GM18867 (cell line): ENCODE measurements around the gene KCNC1.

Source experiments
- ATAC-seq: cut with Tn5 transposase; IDR thresholded peaks from one replicate; pipeline ENCODE4 v1.9.1; 2021; ENCODE audit warnings: mild to moderate bottlenecking, moderate library complexity; ENCODE audit not compliant: unreplicated experiment

KCNC1 gene

GRCh38 chr11:17772704-17773600 lies 38.4 kb downstream of the KCNC1 start:
- ATAC-seq: no peak

- no peak for ATAC-seq
These were observed 39.1 kb downstream of the KCNC1 start for GRCh38 chr11:17773674-17774073.

DNA sequence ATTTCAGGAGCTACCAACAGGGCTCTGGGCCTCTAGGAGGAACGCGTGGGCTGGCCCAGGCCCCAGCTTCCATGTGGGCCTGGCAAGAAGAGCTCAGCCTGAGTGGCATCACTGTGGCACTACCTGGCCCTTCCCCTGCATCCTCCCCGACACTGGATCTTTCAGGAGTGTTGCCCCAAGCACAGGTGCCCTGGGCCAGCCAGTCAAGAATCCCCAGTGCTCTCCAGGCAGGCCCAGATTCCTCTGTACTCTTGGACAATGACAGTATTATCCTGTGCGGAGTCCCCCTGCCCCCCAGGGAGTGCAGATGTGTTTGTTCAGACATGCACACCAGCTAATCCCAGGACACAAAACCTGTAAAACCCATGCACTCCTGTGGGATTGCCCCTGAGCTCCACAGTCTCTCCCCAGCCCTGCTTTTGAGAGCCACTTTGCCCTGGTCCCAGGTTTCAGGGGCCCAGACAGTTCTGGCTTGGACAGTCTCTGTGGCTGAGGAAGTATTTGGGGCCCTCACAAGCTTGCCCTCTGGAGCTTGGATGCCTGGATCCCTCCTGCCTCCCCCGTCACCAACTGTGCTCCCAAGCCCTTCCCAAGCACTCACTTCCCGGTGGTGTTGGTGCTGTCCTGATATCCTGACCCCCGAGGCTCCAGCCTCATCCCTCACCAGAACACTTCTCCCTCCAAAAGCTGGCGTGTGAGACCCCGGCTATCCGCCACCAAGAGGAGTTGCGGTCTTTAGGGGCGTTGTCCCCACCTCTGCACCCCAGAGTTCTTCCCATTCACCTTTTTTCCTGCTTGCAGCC lies 39.9 kb downstream of the KCNC1 start:
- no peak for ATAC-seq

GRCh38 chr11:17775035-17775348 lies 40.4 kb downstream of the KCNC1 start:
- ATAC-seq: no peak

GRCh38 chr11:17775507-17776211 lies 41.1 kb downstream of the KCNC1 start:
- ATAC-seq: no peak

DNA sequence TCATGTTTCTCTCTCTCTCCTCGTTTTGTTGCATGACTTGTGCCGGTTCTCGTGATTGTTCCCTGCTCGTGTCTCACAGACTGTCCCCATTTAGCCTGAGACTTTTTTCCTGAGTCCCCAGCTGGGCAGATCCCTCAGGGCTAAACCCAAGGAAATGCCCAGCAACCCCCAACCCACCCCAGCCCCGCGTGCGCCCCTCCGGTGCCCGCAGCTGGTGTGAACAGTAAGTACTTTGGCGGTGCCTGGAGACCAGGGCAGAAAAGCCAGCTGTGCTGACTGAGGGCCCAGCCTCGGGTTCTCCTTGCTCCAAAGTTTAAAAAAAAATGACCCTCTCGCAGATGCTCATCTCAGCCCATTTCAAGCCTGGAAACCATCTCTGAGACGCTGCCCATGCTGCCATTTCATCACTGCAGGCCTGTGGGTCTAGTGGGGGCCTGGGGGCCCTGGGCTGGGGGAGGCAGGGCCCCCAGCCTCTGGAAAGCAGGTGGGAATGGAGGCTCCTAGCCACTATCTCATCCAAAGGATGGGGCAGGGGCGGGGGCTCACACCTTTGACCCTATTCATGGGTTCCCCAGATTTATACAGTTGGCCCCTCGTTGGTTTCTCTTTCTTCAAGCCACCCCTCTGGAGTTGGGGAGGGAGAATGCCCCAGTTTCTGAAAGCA lies 41.8 kb downstream of the KCNC1 start:
- ATAC-seq: no peak

GRCh38 chr11:17777086-17777737 lies 42.6 kb downstream of the KCNC1 start:
- no peak for ATAC-seq

DNA sequence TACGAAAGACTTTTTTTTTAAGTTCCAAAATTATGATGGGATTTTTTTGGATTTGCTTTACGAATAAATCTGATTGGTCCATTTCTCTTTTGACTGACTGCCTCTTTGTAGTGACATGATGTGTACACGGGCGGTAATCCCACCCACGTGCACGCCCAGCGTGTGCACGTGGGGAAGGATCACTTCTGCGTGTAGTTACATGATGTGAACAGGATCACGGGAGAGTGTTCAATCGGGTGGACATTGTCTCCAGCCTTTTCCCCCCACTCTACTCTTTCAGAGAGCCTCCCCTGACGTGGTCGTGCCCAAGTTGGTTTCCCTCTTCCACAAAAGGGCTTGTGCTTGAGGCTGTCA lies 43.1 kb downstream of the KCNC1 start:
- ATAC-seq: no peak

DNA sequence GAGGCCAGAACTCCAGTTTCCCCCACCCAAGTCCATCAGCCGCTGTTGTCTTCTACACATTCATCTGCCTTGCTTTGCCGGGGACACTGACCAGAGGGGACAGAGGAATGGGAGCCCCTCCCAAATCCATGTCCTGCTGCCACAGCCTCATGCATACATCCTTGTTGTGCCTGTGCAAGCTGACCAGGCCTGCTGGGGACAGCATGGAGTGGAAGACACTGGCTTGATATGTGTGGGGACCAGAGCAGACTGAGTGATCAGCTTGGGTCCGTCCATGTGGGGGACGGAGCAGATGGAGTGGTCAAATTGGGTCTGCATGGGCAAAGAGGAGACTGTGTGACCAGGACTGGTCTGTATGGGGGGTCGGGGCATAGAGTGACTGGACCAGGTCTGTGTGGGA lies 43.8 kb downstream of the KCNC1 start:
- no peak for ATAC-seq

GRCh38 chr11:17778956-17779860 lies 44.6 kb downstream of the KCNC1 start:
- ATAC-seq: no peak

DNA sequence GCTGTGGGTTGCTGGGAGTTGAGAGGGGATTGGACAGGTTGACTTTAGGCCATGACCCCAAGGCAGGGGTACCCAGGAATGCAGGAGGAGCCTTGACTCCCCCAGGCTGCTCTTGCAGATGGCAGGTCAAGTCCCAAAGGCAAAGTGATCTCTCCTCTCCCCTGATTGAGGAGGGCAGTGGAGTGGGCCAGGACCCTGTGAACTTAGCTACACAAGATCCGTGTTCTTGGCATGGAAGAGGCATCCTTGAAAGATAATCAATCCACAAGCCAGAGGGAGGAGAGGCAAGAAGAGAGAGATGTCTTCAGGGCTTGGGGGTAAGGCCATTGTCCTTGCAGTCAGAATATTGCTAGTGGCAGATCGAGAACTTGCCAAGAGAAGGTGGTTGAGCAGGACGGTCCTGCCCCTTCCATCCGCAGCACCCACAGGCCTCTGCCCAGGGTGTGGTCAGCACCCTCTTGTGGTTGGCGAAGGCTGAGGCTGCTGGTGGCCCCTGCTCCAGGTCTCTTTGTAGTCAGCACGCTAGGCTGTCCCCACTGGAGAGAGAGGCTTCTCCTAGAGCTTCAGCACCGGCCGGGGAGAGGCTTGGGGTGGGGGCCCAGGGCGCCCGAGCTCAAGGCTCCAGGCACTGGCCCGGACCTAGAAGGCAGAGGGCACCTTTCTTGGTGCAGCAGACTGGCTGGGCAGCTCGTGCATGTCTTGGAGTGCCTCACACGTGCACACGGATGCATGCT lies 45.4 kb downstream of the KCNC1 start:
- ATAC-seq: no peak

- ATAC-seq: no peak
These were observed 46.1 kb downstream of the KCNC1 start for GRCh38 chr11:17780668-17781067.

DNA sequence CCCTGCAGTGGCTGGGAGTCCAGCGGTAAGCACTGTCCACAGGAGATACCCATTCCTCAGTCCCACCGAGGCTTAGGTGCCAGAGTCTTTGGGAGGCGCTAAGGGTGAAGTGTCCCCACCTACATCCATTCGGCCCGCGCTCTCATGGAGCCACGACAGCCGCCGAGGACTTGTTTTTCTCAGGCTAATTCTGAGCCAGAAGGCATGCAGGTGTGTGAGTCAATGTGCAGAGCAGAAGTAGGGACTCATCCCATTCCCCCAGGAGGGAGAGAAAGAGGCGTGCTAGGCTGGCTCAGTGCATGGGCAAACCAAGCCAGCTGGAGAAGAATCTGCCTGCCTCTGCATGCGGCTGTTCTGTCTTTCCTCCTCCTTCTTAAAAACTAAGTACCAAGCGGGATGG lies 46.6 kb downstream of the KCNC1 start:
- no peak for ATAC-seq

DNA sequence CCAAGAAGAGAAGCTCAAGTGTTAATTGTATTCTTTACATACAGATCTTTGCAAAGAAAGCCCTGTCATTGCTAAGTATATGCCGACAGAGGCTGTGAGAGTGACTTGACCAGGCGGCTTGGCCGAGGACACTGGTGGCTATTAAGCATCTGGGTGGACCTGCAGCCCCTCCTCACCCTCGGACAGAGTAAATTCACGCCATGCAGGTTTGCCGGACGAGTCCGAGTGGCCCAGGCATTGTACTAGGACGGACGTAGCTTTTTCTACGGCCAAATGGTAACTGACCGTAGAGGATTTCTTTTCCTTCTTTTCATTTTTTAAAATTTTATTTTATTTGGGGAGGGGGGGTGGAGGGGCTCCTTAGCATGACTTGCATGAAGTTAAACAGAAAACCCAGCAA lies 47.0 kb downstream of the KCNC1 start:
- no peak for ATAC-seq

DNA sequence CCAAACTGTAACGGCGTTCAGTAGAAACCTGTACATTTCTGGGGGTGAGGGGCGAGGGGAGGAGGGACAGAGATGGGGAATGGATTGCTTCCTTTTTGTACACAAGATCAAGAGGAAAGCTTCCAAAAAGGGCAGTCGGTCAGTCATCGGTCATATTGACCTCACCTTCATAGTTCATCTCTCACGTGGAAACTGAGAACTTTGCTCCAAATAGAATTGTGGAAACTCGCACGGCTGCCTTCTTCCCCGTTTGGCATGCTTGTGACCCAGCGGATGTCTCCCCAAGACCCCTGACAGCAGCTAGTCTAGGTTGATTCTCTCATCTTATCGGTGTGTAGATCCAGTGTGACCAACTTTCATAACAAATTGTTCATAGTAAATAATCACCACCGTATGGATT lies 47.6 kb downstream of the KCNC1 start:
- no peak for ATAC-seq

DNA sequence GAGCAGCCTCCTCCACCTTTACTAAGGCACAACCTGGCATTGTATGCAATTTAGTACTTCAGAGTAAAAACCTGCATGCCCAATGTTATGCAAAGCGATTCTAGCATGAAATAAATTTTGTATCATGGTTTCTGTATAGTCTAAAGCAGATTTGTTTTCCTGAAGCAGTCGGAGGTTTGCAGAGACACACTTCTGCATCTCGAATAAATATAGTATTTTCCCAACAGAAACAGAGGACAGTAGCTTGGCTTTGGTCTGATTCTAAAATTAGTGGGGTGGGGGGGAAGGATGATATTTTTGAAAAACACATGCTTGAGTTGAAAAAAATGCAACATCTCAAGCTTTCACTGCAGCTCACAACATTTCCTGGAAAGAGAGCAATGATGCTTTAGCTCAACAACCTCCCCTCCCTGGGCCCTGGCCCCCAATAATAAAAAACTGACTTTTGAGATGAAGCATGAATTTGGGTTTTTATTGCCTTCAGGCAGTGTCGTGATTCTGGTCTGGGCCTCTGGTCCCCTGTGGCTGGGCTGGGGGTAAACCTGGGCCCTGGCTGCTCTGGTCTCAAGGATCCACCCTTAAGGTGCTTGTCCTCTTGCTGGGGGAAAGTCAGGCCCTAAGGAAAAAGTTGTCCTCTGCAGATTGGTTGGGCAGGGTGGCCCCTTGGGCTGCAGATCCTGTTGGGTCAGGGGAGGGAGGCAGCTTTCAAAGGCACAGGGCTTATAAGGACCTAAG lies 48.2 kb downstream of the KCNC1 start:
- no peak for ATAC-seq

DNA sequence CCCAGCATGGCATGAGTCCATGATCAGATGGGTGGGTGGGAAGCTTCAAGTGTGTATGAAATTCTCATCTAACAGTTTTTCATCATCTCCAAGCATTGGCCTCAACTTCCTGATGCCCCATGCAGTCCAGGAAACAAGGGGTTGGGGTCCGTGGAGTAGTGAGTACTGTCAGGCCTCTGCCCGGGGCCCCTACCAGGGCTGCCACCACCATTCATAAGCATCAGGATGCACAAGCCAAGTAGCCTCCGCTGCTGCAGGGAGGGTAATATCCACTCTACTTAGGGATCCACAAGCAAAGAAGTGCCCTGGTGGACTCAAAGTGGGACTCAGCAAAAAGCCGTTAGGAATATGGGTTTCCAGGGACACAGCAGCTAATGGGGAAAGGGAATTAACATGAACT lies 49.3 kb downstream of the KCNC1 start:
- no peak for ATAC-seq

DNA sequence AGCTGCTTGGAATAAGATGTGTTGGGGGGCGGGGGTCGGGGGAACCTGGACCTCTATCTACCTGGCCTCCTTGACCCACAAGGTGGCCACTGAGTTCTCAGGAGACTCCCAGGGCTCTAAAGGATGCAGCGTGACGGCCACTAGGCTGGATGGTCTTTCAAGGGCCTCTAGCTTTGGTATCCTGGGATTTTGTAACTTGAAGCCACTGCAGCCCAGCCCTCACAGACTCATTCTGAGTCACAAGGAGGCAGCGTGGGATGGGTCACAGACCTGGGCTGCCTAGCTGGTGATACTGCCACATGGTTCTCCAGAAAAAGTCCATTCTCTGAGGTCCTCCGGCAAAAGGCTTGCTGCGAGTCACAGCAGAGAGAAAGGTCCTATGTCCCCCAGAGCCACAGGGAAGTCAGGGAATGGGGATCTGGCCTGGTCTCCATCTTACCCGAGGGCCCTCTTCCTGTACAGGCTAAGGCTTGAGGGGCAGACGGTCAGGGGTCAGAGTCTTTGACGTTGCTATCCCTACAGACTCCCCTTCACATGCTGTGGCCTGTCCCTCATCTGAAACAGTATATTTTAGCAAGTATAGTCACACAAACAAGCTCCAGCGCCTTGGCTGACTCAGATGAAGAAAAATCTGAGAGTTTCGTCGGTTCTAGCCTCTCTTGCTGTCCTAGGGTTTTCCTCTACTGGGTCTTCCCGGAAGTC lies 52.4 kb downstream of the KCNC1 start:
- ATAC-seq: no peak
